H1 (cell line): ENCODE measurements around the gene APOL2. TPM values are rescaled to one million over a fixed set of nuclear protein-coding genes. Genes with fewer than 3 reads are reported as not detected.

ENCODE experiments used
- CTCF ChIA-PET: fragments of 300-600 bp; sonication (Branson Sonifier 250); formaldehyde crosslinking; loops from one replicate; lab custom pipeline; 2021; ENCODE audit not compliant: partially characterized antibody; lab: Charles Lee
- POLR2A ChIA-PET: fragments of 300-600 bp; sonication (Branson Sonifier 250); formaldehyde crosslinking; loops from one replicate; lab custom pipeline; 2021; ENCODE audit warnings: inconsistent platforms; ENCODE audit not compliant: partially characterized antibody; lab: Charles Lee
- DNase-seq, 2 experiments: peaks; one replicate each; pipeline versions ENCODE4 v3.0.0 to v3.0.0-alpha.2; 2010 to 2022; ENCODE audit warnings: low spot score in 2 of 2, low read depth in 1 of 2, mixed read lengths in 1 of 2
- FAIRE-seq: peaks from 2 replicates; lab custom pipeline; 2011; peaks lifted over from hg19 to GRCh38; lab: Jason Lieb, UNC
- H2AFZ ChIP-seq: 2 replicates; pipeline ENCODE4 v1.8.1; 2012; ENCODE audit warnings: low read length, inconsistent platforms
- H2AK5ac ChIP-seq: 2 replicates; pipeline ENCODE4 v1.6.1; 2013; ENCODE audit warnings: low read depth, low read length
- H2BK120ac ChIP-seq: replicated peaks from 2 replicates; pipeline ENCODE3; 2013; ENCODE audit warnings: low read depth, low read length, inconsistent platforms
- H2BK12ac ChIP-seq: 2 replicates; pipeline ENCODE4 v1.6.1; 2013; ENCODE audit warnings: low read depth, low read length
- H2BK15ac ChIP-seq: 2 replicates; pipeline ENCODE4 v1.6.1; 2013; ENCODE audit warnings: low read length
- H2BK20ac ChIP-seq: 2 replicates; pipeline ENCODE4 v1.6.1; 2013; ENCODE audit warnings: low read length
- H2BK5ac ChIP-seq: 2 replicates; pipeline ENCODE4 v1.6.1; 2013; ENCODE audit warnings: low read depth, low read length
- H3K14ac ChIP-seq: 2 replicates; pipeline ENCODE4 v1.6.1; 2013; ENCODE audit warnings: inconsistent platforms; ENCODE audit not compliant: insufficient read length
- H3K18ac ChIP-seq: 2 replicates; pipeline ENCODE4 v1.6.1; 2013; ENCODE audit warnings: low read length; ENCODE audit errors: extremely low read depth
- H3K23ac ChIP-seq: 2 replicates; pipeline ENCODE4 v1.6.1; 2013; ENCODE audit warnings: inconsistent platforms; ENCODE audit not compliant: insufficient read length
- H3K23me2 ChIP-seq: 2 replicates; pipeline ENCODE4 v1.6.1; 2013; ENCODE audit warnings: low read depth, low read length
- H3K27ac ChIP-seq: 2 replicates; pipeline ENCODE4 v1.6.1; 2011; ENCODE audit warnings: low read depth, low read length, inconsistent platforms
- H3K27me3 ChIP-seq, 4 experiments: replicated peaks in 1 of 4; 1 replicate in 1 of 4; 2 replicates in 3 of 4; pipeline versions ENCODE4 v1.6.1 to v1.8.1; 2011 to 2013; ENCODE audit warnings: low read length in 3 of 4, mild to moderate bottlenecking in 3 of 4, inconsistent platforms in 2 of 4, mixed read lengths in 2 of 4, moderate library complexity in 1 of 4; ENCODE audit not compliant: control insufficient read depth in 3 of 4, insufficient read depth in 3 of 4; ENCODE audit errors: extremely low read depth in 1 of 4
- H3K36me3 ChIP-seq, 4 experiments: 2 replicates each; pipeline versions ENCODE4 v1.6.1 to v1.8.1; 2011 to 2013; ENCODE audit warnings: mild to moderate bottlenecking in 4 of 4, low read length in 3 of 4, moderate library complexity in 2 of 4, control low read depth in 1 of 4, inconsistent platforms in 1 of 4; ENCODE audit not compliant: insufficient read depth in 4 of 4, control insufficient read depth in 2 of 4
- H3K4ac ChIP-seq: replicated peaks from 2 replicates; pipeline ENCODE3; 2013; ENCODE audit warnings: low read length, low read depth, mixed read lengths, inconsistent platforms; ENCODE audit not compliant: insufficient read length
- H3K4me1 ChIP-seq, 4 experiments: replicated peaks in 1 of 4; 1 replicate in 1 of 4; 2 replicates in 3 of 4; pipeline versions ENCODE4 v1.6.1 to v1.8.1; 2011 to 2013; ENCODE audit warnings: low read length in 3 of 4, inconsistent platforms in 2 of 4, mixed read lengths in 1 of 4; ENCODE audit not compliant: insufficient read depth in 4 of 4, control insufficient read depth in 3 of 4
- H3K4me2 ChIP-seq, 2 experiments: 2 replicates each; pipeline versions ENCODE4 v1.6.1 to v1.8.1; 2011 to 2013; ENCODE audit warnings: low read depth in 2 of 2, low read length in 2 of 2, control low read depth in 1 of 2, inconsistent platforms in 1 of 2, mild to moderate bottlenecking in 1 of 2; ENCODE audit not compliant: insufficient read depth in 1 of 2
- H3K4me3 ChIP-seq, 4 experiments: fragments of 200-600, 300-600 bp in 1 of 4; sonication (generic), shearing (Covaris generic), sonication (Bioruptor Twin) in 1 of 4; 2 replicates each; pipeline versions ENCODE4 v1.5.1 to v1.8.1; 2011 to 2016; ENCODE audit warnings: low read length in 4 of 4, low read depth in 3 of 4, control low read depth in 2 of 4, inconsistent platforms in 2 of 4, mild to moderate bottlenecking in 2 of 4, mixed read lengths in 1 of 4, moderate library complexity in 1 of 4; ENCODE audit not compliant: insufficient read depth in 2 of 4; ENCODE audit errors: extremely low read depth in 1 of 4
- H3K56ac ChIP-seq: replicated peaks from 2 replicates; pipeline ENCODE3; 2013; ENCODE audit warnings: low read depth, mild to moderate bottlenecking, mixed read lengths, low read length, inconsistent platforms; ENCODE audit not compliant: insufficient read length
- H3K79me1 ChIP-seq: 2 replicates; pipeline ENCODE4 v1.6.1; 2013; ENCODE audit warnings: low read depth, low read length, control low read depth
- H3K79me2 ChIP-seq, 2 experiments: 2 replicates each; pipeline versions ENCODE4 v1.6.1 to v1.8.1; 2012 to 2013; ENCODE audit warnings: low read length in 2 of 2, mild to moderate bottlenecking in 2 of 2, inconsistent platforms in 1 of 2; ENCODE audit not compliant: insufficient read depth in 2 of 2, control insufficient read depth in 1 of 2
- H3K9ac ChIP-seq, 4 experiments: replicated peaks in 1 of 4; 1 replicate in 1 of 4; 2 replicates in 3 of 4; pipeline versions ENCODE4 v1.6.1 to v1.8.1; 2011 to 2013; ENCODE audit warnings: low read depth in 3 of 4, low read length in 3 of 4, control low read depth in 2 of 4, mild to moderate bottlenecking in 2 of 4, moderate library complexity in 2 of 4, inconsistent platforms in 1 of 4; ENCODE audit errors: extremely low read depth in 1 of 4
- H3K9me3 ChIP-seq, 2 experiments: 2 replicates each; pipeline versions ENCODE4 v1.6.1 to v1.8.1; 2012 to 2013; ENCODE audit warnings: mild to moderate bottlenecking in 2 of 2, moderate library complexity in 2 of 2, control low read depth in 1 of 2, inconsistent platforms in 1 of 2, low read depth in 1 of 2, low read length in 1 of 2, mixed read lengths in 1 of 2; ENCODE audit not compliant: insufficient read depth in 2 of 2
- H4K20me1 ChIP-seq, 2 experiments: replicated peaks in 1 of 2; 2 replicates each; pipeline versions ENCODE3 to v1.8.1; 2011 to 2013; ENCODE audit warnings: inconsistent platforms in 2 of 2, low read length in 2 of 2, mild to moderate bottlenecking in 1 of 2; ENCODE audit not compliant: insufficient read depth in 2 of 2, control insufficient read depth in 1 of 2
- H4K5ac ChIP-seq: 2 replicates; pipeline ENCODE4 v1.6.1; 2013; ENCODE audit warnings: low read length, low read depth, mixed read lengths, inconsistent platforms; ENCODE audit not compliant: insufficient read length
- H4K8ac ChIP-seq: 2 replicates; pipeline ENCODE4 v1.8.0; 2013; ENCODE audit warnings: mild to moderate bottlenecking, moderate library complexity, low read length, inconsistent platforms; ENCODE audit not compliant: insufficient read depth; ENCODE audit errors: extremely low read depth
- H4K91ac ChIP-seq: replicated peaks from 2 replicates; pipeline ENCODE3; 2013; ENCODE audit warnings: low read length, mixed read lengths, inconsistent platforms; ENCODE audit not compliant: insufficient read length
- CEBPB ChIP-seq: IDR thresholded peaks from 2 replicates; pipeline ENCODE4 v1.6.1; 2012; ENCODE audit warnings: low read depth, low read length
- CHD1 ChIP-seq: IDR thresholded peaks from 2 replicates; pipeline ENCODE4 v1.6.1; 2012; ENCODE audit warnings: low read depth, low read length, improper control_type of control experiment
- CTCF ChIP-seq, 3 experiments: IDR thresholded peaks; 1 replicate in 2 of 3; 2 replicates in 1 of 3; pipeline versions ENCODE4 v1.5.1 to v1.6.1; 2011; ENCODE audit warnings: low read length in 3 of 3, mild to moderate bottlenecking in 3 of 3, inconsistent platforms in 2 of 3, low read depth in 1 of 3, moderate library complexity in 1 of 3; ENCODE audit not compliant: insufficient read depth in 1 of 3; ENCODE audit errors: control extremely low read depth in 1 of 3
- EP300 ChIP-seq, 2 experiments: IDR thresholded peaks; 1 replicate in 1 of 2; 2 replicates in 1 of 2; pipeline ENCODE4 v1.6.1; 2011 to 2012; ENCODE audit warnings: low read depth in 2 of 2, low read length in 2 of 2, mild to moderate bottlenecking in 2 of 2, borderline replicate concordance in 1 of 2, inconsistent platforms in 1 of 2, moderate library complexity in 1 of 2
- RBBP5 ChIP-seq: IDR thresholded peaks from 2 replicates; pipeline ENCODE4 v1.7.1; 2012; ENCODE audit warnings: low read depth, mild to moderate bottlenecking, inconsistent platforms, low read length, moderate library complexity, borderline replicate concordance
- TAF7 ChIP-seq: optimal IDR thresholded peaks from 2 replicates; pipeline ENCODE3; 2011; ENCODE audit warnings: low read depth, mild to moderate bottlenecking, inconsistent platforms, low read length, moderate library complexity, borderline replicate concordance
- USF2 ChIP-seq: IDR thresholded peaks from 2 replicates; pipeline ENCODE4 v1.6.1; 2011; ENCODE audit warnings: low read length, improper control_type of control experiment
- WGBS, 2 experiments: shearing (Covaris generic) in 1 of 2; methylation state at CpG; one replicate each; pipeline versions ENCODE4 v1.1.6 to v1.1.7; 2013 to 2015; ENCODE audit warnings: low lambda C conversion rate in 2 of 2, mixed read lengths in 2 of 2, inconsistent platforms in 1 of 2, low coverage in 1 of 2, missing lambda C conversion rate in 1 of 2; ENCODE audit not compliant: insufficient replicate concordance in 2 of 2, insufficient coverage in 1 of 2, insufficient read length in 1 of 2; ENCODE audit errors: extremely low coverage in 1 of 2, missing lambda C conversion rate in 1 of 2; 5-methylcytosine and 5-hydroxymethylcytosine counted together
- polyA plus RNA-seq, 7 experiments: library from polyadenylated mRNA; depleted of rRNA in 3 of 7; stranded (reverse) in 5 of 7; unstranded in 2 of 7; fragments of >200 nt in 5 of 7; fragments of 200-250 nt in 2 of 7; gene quantifications; 1 replicate in 5 of 7; 2 replicates in 1 of 7; 4 replicates in 1 of 7; pipeline versions ENCODE4 v1.2.1 to v1.2.3, GENCODE V29; 2011 to 2013; ENCODE audit warnings: missing spikeins in 2 of 7, mixed read lengths in 2 of 7
- total RNA-seq: library from RNA; stranded (reverse); fragmentation: NEBNext Ultra II Directional; extraction: Animal tissue kit (Norgen Biotek cat#: 25700); gene quantifications from 2 replicates; pipeline ENCODE4 v1.2.1, GENCODE V29; 2021

Gene APOL2
- total and polyA plus RNA-seq, 2 of the 8 experiments (the other 6 are each of a cell fraction or from before 2014, with no cell fraction given) = 8.1 to 11.0 TPM

- Histone ChIP-seq H3K23me2 (no peaks in the 10 kb centered on the region), H3K27ac (no peak overlapping the region), H2AFZ (no peak overlapping the region), H3K23ac (no peak overlapping the region), H3K4me1 (peaks cover 0 to 3% (median 0%) of the 10 kb centered on the region in 4 experiments; a peak in 1 of 7 replicates), H2BK15ac (no peak overlapping the region), H4K5ac (no peak overlapping the region), H2BK5ac (no peak overlapping the region), H4K91ac (no peak overlapping the region), H3K36me3 (no peaks in the 10 kb centered on the region), H3K4ac (no peak overlapping the region), H3K27me3 (peaks cover 0 to 2% (median 0%) of the 10 kb centered on the region in 4 experiments; a peak in 1 of 7 replicates), H2AK5ac (no peak overlapping the region), H3K56ac (no peak overlapping the region), H3K79me2 (no peaks in the 10 kb centered on the region), H3K4me2 (no peak overlapping the region), H3K4me3 (no peak overlapping the region), H3K79me1 (no peaks in the 10 kb centered on the region), H4K20me1 (no peaks in the 10 kb centered on the region), H4K8ac (no peak overlapping the region), H3K9ac (no peak overlapping the region), H2BK120ac (no peak overlapping the region), H2BK20ac (no peak overlapping the region), H3K14ac (no peak overlapping the region), H3K18ac (no peak overlapping the region), H3K9me3 (no peaks in the 10 kb centered on the region), H2BK12ac (no peak overlapping the region)
- 19% methylated on average over 7 of the region's 7 CpGs; no CpG with 5 or more reads in 1 of the 2 experiments for WGBS, 2 experiments
- POLR2A ChIA-PET = no interaction called here
- DNase-seq (peak; percentile 15 to 62), FAIRE-seq (peak; percentile 83)
- CTCF ChIA-PET = interaction anchor here (0.7 to 4.1 kb wide), 12 partner anchors 11 to 672 kb away, joined by 3 to 24 read pairs (median 4); partner anchors contain the start of genes APOL2 and APOL4
- no peak for TF ChIP-seq USF2
- no peak for TF ChIP-seq EP300 (IDR thresholded peaks at IDR 0.05; ENCODE audit: borderline replicate concordance in 1 of 2, low read depth in 2 of 2, low read length in 2 of 2)
- TF ChIP-seq CHD1 = no peak
- no peak for TF ChIP-seq RBBP5
- TF ChIP-seq TAF7 = no peak
- no peak for TF ChIP-seq CEBPB
- peak; percentile 81 to 84 (median 82) for TF ChIP-seq CTCF (IDR thresholded peaks at IDR 0.05; ENCODE audit: control extremely low read depth in 1 of 3, insufficient read depth in 1 of 3, low read depth in 1 of 3, low read length in 3 of 3)
Observed at GRCh38 chr22:36221799-36222751, 17.3 kb downstream of the APOL2 start.
